ENCODE data around the gene P2RX6. TPM values are rescaled to one million over a fixed set of nuclear protein-coding genes. Genes with fewer than 3 reads are reported as not detected.

Gene P2RX6
- total RNA-seq: 3.3 and 14.4 TPM in 2 replicates
- polyA plus RNA-seq: 8.0 and 12.9 TPM in 2 replicates

DNA sequence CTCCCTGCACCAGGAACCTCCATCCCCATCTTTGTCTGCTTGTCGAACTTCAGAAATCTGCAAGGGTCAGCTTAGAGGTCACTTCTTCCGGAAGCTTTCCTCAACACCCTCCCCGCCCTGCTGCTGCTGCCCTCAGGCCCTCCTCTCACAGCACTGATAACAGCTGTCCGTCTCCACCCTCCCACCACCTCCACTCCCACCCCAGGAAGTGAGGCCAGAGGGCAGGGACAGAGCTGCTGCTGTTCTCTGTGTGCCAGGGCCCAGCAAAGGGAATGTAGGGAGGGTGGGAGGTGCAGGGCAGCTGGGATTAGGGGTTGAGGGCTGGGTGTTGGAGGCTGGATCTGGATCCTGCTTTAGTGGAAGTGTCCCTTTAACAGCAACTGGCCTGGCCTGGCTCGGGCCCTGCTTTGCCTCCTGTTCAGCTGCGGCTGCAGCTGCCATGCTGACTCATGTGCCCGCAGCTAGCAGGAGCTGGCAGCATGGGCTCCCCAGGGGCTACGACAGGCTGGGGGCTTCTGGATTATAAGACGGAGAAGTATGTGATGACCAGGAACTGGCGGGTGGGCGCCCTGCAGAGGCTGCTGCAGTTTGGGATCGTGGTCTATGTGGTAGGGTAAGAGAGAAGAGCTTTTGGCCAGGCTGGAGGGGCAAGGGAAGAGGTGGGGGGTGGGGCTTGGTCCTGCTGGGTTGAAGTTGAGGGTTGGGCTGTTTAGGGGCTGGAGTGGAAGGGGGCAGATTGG lies at the start of gene P2RX6:
TSS of gene P2RX6 (plus strand) at position 440 of the 740 bp plus-strand sequence. CDS start at position 450, 10 bp downstream.
- peak; percentile 56 for DNase-seq (ENCODE audit: low spot score)
- H3K27ac ChIP-seq: peak within 1 kb of the TSS; percentile 60

DNA sequence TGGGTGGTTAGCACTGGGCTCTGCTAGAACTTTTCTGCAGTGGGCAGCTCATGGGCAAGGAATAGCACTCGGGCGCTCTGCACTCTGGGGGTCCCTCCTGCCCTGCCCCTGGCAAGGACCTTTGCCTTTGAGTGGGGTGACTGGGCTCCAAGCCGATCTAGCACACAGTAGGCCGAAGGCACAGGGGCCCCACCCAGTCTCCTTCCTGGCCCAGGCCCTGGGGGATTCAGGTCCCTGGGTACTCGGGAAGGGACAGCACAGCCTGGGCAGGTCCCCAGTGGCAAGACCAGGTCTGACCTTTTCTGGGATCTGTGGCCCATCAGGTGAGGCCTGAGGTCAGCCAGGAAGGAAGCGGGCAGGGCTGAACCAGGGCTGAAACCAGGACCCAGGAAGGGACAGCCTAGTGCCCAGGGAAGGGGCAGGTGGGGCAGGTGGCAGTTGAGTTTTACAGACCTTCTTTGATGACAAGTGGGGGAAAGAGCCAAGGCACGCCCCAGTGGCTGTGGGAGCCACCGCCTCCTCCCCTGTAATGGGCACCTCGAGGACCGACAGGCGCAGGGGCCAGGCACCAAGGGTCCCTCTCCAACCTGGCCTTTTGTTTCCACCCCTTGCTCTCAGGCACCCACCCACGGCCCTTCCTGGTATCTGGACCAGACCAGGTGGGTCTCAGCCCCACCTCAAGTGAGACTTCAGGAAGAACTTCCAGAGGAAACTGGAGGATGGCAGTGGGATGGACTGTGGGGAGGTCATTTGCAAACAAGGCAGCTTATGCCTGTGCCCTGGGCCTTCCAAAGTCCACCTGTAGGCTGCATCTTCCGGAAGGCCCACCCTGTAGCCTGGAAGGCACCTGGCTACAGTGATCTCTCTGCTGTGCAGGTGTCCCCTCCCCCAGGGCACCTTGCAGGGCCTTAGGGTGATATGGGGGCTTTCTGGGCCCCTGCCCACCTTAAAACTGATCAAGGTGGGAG lies 48.8 kb upstream of the P2RX6 start:
- peaks cover 9% of the 10 kb centered on the region for H3K27me3 ChIP-seq
- H3K4me2 ChIP-seq: no peak overlapping the region
- no peaks in the 10 kb centered on the region for H4K20me1 ChIP-seq (ENCODE audit: insufficient read depth, poor library complexity, severe bottlenecking)
- H3K9me3 ChIP-seq (ENCODE audit: low read depth): no peaks in the 10 kb centered on the region
- no peaks in the 10 kb centered on the region for H3K79me2 ChIP-seq
- H3K27ac ChIP-seq: no peak overlapping the region
- TF ChIP-seq, protein P1, sequence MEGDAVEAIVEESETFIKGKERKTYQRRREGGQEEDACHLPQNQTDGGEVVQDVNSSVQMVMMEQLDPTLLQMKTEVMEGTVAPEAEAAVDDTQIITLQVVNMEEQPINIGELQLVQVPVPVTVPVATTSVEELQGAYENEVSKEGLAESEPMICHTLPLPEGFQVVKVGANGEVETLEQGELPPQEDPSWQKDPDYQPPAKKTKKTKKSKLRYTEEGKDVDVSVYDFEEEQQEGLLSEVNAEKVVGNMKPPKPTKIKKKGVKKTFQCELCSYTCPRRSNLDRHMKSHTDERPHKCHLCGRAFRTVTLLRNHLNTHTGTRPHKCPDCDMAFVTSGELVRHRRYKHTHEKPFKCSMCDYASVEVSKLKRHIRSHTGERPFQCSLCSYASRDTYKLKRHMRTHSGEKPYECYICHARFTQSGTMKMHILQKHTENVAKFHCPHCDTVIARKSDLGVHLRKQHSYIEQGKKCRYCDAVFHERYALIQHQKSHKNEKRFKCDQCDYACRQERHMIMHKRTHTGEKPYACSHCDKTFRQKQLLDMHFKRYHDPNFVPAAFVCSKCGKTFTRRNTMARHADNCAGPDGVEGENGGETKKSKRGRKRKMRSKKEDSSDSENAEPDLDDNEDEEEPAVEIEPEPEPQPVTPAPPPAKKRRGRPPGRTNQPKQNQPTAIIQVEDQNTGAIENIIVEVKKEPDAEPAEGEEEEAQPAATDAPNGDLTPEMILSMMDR (IDR thresholded peaks at IDR 0.05; ENCODE audit: poor library complexity): no peak
- no peak for TF ChIP-seq EZH2 (IDR thresholded peaks at IDR 0.05; ENCODE audit: borderline replicate concordance)
- no peak for TF ChIP-seq EZH2phosphoT487 (IDR thresholded peaks at IDR 0.05; ENCODE audit: low read depth, severe bottlenecking, unreplicated experiment)
- H3K36me3 ChIP-seq (replicated peaks; ENCODE audit: insufficient read depth, low read depth): no peaks in the 10 kb centered on the region
- DNase-seq (ENCODE audit: low spot score): no peak
- H3K4me3 ChIP-seq: no peak overlapping the region
- 93% methylated on average over 12 of the region's 13 CpGs for WGBS (ENCODE audit: low lambda C conversion rate, missing lambda C conversion rate)
- H2AFZ ChIP-seq: no peak overlapping the region
- no peaks in the 10 kb centered on the region for H3K4me1 ChIP-seq (ENCODE audit: insufficient read depth)
- H3K9me2 ChIP-seq (replicated peaks; ENCODE audit: insufficient read depth): no peaks in the 10 kb centered on the region

More for the DNA sequence above, at the start of gene P2RX6:
- Histone ChIP-seq H3K27me3 (no peaks in the 10 kb centered on the region), H4K20me1 (ENCODE audit: insufficient read depth, poor library complexity, severe bottlenecking) (no peaks in the 10 kb centered on the region), H3K9me3 (ENCODE audit: low read depth) (no peaks in the 10 kb centered on the region), H3K4me3 (no peak within 1 kb of the TSS), H3K9me2 (replicated peaks; ENCODE audit: insufficient read depth) (no peaks in the 10 kb centered on the region), H3K4me1 (ENCODE audit: insufficient read depth) (peaks cover 15% of the 10 kb centered on the region), H3K36me3 (replicated peaks; ENCODE audit: insufficient read depth, low read depth) (no peaks in the 10 kb centered on the region), H2AFZ (no peak within 1 kb of the TSS), H3K4me2 (peak within 1 kb of the TSS; percentile 82), H3K79me2 (no peaks in the 10 kb centered on the region)
- WGBS (ENCODE audit: low lambda C conversion rate, missing lambda C conversion rate): 45% methylated on average over 12 of the region's 12 CpGs
- TF ChIP-seq EZH2phosphoT487 (IDR thresholded peaks at IDR 0.05; ENCODE audit: low read depth, severe bottlenecking, unreplicated experiment) (no peak), EZH2 (IDR thresholded peaks at IDR 0.05; ENCODE audit: borderline replicate concordance) (no peak)
- TF ChIP-seq, protein P1 (IDR thresholded peaks at IDR 0.05; ENCODE audit: poor library complexity): no peak

DNA sequence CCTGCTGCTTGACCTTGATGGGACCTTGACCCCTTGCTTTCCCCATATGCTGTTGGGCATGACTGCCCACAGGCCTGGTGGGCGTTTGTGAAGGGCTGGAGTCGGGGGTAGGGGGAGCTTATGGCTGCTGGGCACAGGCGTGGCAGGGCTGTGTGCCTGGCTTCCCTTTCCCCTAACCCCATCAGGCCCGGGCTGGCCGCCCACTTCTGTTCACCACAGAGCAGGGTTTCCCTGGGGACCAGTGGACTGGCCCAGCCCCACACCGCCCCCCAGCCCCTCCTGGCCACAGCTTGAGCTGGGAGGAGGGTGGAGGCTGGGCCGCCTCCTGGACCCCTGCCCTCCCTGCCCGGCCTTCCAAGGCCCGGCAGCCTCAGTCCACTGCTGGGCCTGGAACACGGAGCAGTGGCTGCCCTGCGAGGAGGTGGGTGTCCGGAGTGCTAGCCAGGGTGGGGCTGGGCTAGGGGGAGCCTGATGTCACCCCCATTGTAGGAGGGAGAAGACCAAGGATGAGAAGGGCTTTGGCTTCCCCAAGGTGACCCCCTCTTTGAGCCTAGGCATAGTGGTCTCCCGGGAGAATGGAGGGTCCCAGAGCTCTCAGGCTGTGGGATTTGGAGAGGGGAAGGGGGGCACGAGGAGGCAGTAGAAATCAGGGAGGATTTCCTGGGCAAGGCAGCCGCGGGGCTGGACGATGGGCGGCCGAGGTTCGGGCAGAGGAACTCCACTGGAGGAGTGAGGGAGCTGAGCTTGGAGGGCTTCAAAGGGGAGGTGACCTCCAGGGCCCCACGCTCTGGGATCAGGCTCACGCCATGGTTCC lies 47.9 kb upstream of the P2RX6 start, which contains the start of gene AIFM3:
TSS of gene AIFM3 (plus strand) at position 373 of the 814 bp plus-strand sequence. CDS start 690 bp downstream, outside the sequence.
- peaks cover 9% of the 10 kb centered on the region for H3K27me3 ChIP-seq
- H3K4me1 ChIP-seq (ENCODE audit: insufficient read depth): no peaks in the 10 kb centered on the region
- no peaks in the 10 kb centered on the region for H3K9me2 ChIP-seq (replicated peaks; ENCODE audit: insufficient read depth)
- no peak for DNase-seq (ENCODE audit: low spot score)
- 70% methylated on average over 18 of the region's 22 CpGs for WGBS (ENCODE audit: low lambda C conversion rate, missing lambda C conversion rate)
- H2AFZ ChIP-seq: no peak within 1 kb of the TSS
- no peak within 1 kb of the TSS for H3K4me3 ChIP-seq
- no peak within 1 kb of the TSS for H3K4me2 ChIP-seq
- H3K9me3 ChIP-seq (ENCODE audit: low read depth): no peaks in the 10 kb centered on the region
- no peaks in the 10 kb centered on the region for H3K36me3 ChIP-seq (replicated peaks; ENCODE audit: insufficient read depth, low read depth)
- no peaks in the 10 kb centered on the region for H3K79me2 ChIP-seq
- H4K20me1 ChIP-seq (ENCODE audit: insufficient read depth, poor library complexity, severe bottlenecking): no peaks in the 10 kb centered on the region
- no peak within 1 kb of the TSS for H3K27ac ChIP-seq
- no peak for TF ChIP-seq EZH2phosphoT487 (IDR thresholded peaks at IDR 0.05; ENCODE audit: low read depth, severe bottlenecking, unreplicated experiment)
- TF ChIP-seq, protein P1 (IDR thresholded peaks at IDR 0.05; ENCODE audit: poor library complexity): no peak
- TF ChIP-seq EZH2 (IDR thresholded peaks at IDR 0.05; ENCODE audit: borderline replicate concordance): no peak

Data from hepatocyte (in vitro differentiated cells).